PC-9 (cell line): ENCODE results near the gene YIPF7. TPM values are rescaled to one million over a fixed set of nuclear protein-coding genes. Genes with fewer than 3 reads are reported as not detected.

Source experiments
- Bru-seq: library from RNA; stranded (reverse); fragments of 400-500 nt; gene quantifications from one replicate; lab custom pipeline; 2021; lab: Mats Ljungman, UMichigan
- BruChase-seq, 2 experiments: library from RNA; stranded (reverse); fragments of 400-500 nt; gene quantifications; one replicate each; lab custom pipeline; 2021; lab: Mats Ljungman, UMichigan
- BruUV-seq: library from RNA; stranded (reverse); fragments of 400-500 nt; replicated peaks from 2 replicates; lab custom pipeline; 2021; lab: Mats Ljungman, UMichigan
- CTCF ChIA-PET: fragments of 300-600 bp; sonication (Branson Sonifier 250); formaldehyde crosslinking; loops from one replicate; lab custom pipeline; 2022; ENCODE audit warnings: antibody characterized with exemption; lab: Charles Lee
- POLR2A ChIA-PET: fragments of 300-600 bp; sonication (Branson Sonifier 250); formaldehyde crosslinking; loops from one replicate; lab custom pipeline; 2022; ENCODE audit warnings: antibody characterized with exemption; ENCODE audit not compliant: unreplicated experiment; lab: Charles Lee
- DNase-seq, 2 experiments: peaks; one replicate each; pipeline versions ENCODE4 v3.0.0 to v3.0.0-alpha.2; 2015 to 2022; ENCODE audit warnings: mixed read lengths in 1 of 2
- H2AFZ ChIP-seq: fragments of 200-600 bp; sonication (generic); 2 replicates; pipeline ENCODE4 v1.8.1; 2017; ENCODE audit warnings: antibody characterized with exemption
- H3F3A ChIP-seq: fragments of 200-600 bp; sonication (generic); 2 replicates; pipeline ENCODE4 v1.8.1; 2017; ENCODE audit warnings: antibody characterized with exemption, mild to moderate bottlenecking, low read depth; ENCODE audit not compliant: insufficient read depth
- H3K27ac ChIP-seq: fragments of 200-600 bp; sonication (generic); 2 replicates; pipeline ENCODE4 v1.6.1; 2016; ENCODE audit warnings: mixed run types
- H3K27me3 ChIP-seq: fragments of 200-600 bp; sonication (generic); 2 replicates; pipeline ENCODE4 v1.6.1; 2016; ENCODE audit warnings: low read depth, mixed run types; ENCODE audit not compliant: insufficient read depth
- H3K36me3 ChIP-seq: fragments of 200-600 bp; sonication (generic); 2 replicates; pipeline ENCODE4 v1.6.1; 2016; ENCODE audit warnings: low read depth, mixed run types
- H3K4me1 ChIP-seq: fragments of 200-600 bp; sonication (generic); replicated peaks from 2 replicates; pipeline ENCODE4 v1.6.1; 2016; ENCODE audit warnings: mixed run types; ENCODE audit not compliant: insufficient read depth
- H3K4me2 ChIP-seq: fragments of 200-600 bp; sonication (generic); 2 replicates; pipeline ENCODE4 v1.6.1; 2017; ENCODE audit warnings: mixed run types
- H3K4me3 ChIP-seq: fragments of 200-600 bp; sonication (generic); 2 replicates; pipeline ENCODE4 v1.6.1; 2016; ENCODE audit warnings: mixed run types
- H3K79me2 ChIP-seq: fragments of 200-600 bp; sonication (generic); 2 replicates; pipeline ENCODE4 v1.6.1; 2017; ENCODE audit warnings: low read depth, mixed run types
- H3K9me2 ChIP-seq: fragments of 200-600 bp; sonication (generic); 2 replicates; pipeline ENCODE4 v1.8.1; 2017; ENCODE audit warnings: mild to moderate bottlenecking; ENCODE audit not compliant: insufficient read depth
- H3K9me3 ChIP-seq: fragments of 200-600 bp; sonication (generic); 2 replicates; pipeline ENCODE4 v1.8.1; 2016; ENCODE audit warnings: low read depth; ENCODE audit not compliant: insufficient read depth
- H4K20me1 ChIP-seq: fragments of 200-600 bp; sonication (generic); 2 replicates; pipeline ENCODE4 v1.8.1; 2017; ENCODE audit not compliant: insufficient read depth
- CTCF ChIP-seq: fragments of 200-600 bp; sonication (generic); conservative IDR thresholded peaks from 2 replicates; pipeline ENCODE4 v1.6.1; 2017; ENCODE audit warnings: mixed run types, antibody characterized with exemption, mild to moderate bottlenecking, moderate library complexity
- EZH2 ChIP-seq: fragments of 200-600 bp; sonication (generic); IDR thresholded peaks from 2 replicates; pipeline ENCODE4 v1.8.0; 2017; ENCODE audit warnings: antibody characterized with exemption, low read depth
- intact Hi-C: fragments of 100-400 bp; cut with micrococcal nuclease; formaldehyde crosslinking; loops from one replicate; pipeline ENCODE4 v1.10.0; 2022; ENCODE audit not compliant: unreplicated experiment
- long read RNA-seq: library from polyadenylated mRNA; stranded (forward); transcript quantifications from one replicate; pipeline ENCODE4 v2.0.0, GENCODE V29; 2022
- total RNA-seq: library from RNA; stranded (reverse); gene quantifications from 2 replicates; pipeline ENCODE4 v1.2.3, GENCODE V29; 2021

Gene YIPF7
- total RNA-seq (not detected in 2 replicates), Bru-seq, nascent RNA (percentile 10 among the genes with signal in this experiment), BruChase-seq, experiment 1, labeled RNA remaining after a 2-hour chase (percentile 11 among the genes with signal in this experiment), BruChase-seq, experiment 2, labeled RNA remaining after a 6-hour chase (percentile 12 among the genes with signal in this experiment)
- long read RNA-seq = 0 reads

GRCh38 chr4:44651425-44651824, at the start of gene YIPF7:
TSS of gene YIPF7 (minus strand) at chr4:44651625. CDS start at chr4:44650100, 1,525 bp downstream.
- CTCF ChIA-PET = no interaction called here
- Histone ChIP-seq H3K27ac (no peak within 1 kb of the TSS), H3K79me2 (no peaks in the 10 kb centered on the region), H3K36me3 (no peaks in the 10 kb centered on the region), H3F3A (no peaks in the 10 kb centered on the region), H3K9me3 (no peaks in the 10 kb centered on the region), H4K20me1 (no peaks in the 10 kb centered on the region), H3K9me2 (no peaks in the 10 kb centered on the region; the same call in 1 of the 2 replicates), H3K27me3 (no peaks in the 10 kb centered on the region), H3K4me3 (no peak within 1 kb of the TSS), H3K4me1 (no peaks in the 10 kb centered on the region), H3K4me2 (no peak within 1 kb of the TSS), H2AFZ (no peak within 1 kb of the TSS)
- BruUV-seq = no TSS peak
- intact Hi-C loops = no loop called here
- POLR2A ChIA-PET = no interaction called here
- TF ChIP-seq EZH2 = no peak
- TF ChIP-seq CTCF = no peak
- no peak for DNase-seq

DNA sequence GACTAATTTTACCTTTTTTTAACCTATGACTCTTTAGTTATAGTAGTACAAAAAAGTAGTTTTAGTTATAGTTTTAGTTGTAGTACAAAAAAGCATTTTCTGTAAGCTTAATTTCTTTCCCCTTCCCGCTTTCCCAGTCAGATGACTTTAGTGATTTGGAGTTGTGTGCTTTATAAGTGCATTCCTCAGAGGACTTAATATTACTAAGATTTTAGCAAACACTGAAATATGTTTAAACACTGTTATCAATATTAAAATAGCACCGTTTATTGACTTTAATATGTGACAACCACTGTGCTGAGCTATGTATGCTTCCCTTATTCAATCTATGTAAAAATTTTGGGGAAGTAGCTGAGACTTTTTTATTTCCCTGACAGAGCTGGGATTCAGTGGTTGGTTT, 49.6 kb upstream of the YIPF7 start:
- BruUV-seq = no TSS peak
- CTCF ChIA-PET = no interaction called here
- no peaks in the 10 kb centered on the region for H3K4me1 ChIP-seq
- H3F3A ChIP-seq = no peaks in the 10 kb centered on the region
- POLR2A ChIA-PET = no interaction called here
- no peak overlapping the region for H3K4me3 ChIP-seq
- peaks cover 35% of the 10 kb centered on the region for H3K36me3 ChIP-seq
- no peak overlapping the region for H3K4me2 ChIP-seq
- H4K20me1 ChIP-seq = peaks cover 4% of the 10 kb centered on the region; the same call in 1 of the 2 replicates
- TF ChIP-seq CTCF = no peak
- TF ChIP-seq EZH2 = no peak
- H3K9me2 ChIP-seq = no peaks in the 10 kb centered on the region
- H2AFZ ChIP-seq = no peak overlapping the region
- no peaks in the 10 kb centered on the region for H3K79me2 ChIP-seq
- intact Hi-C loops = no loop called here
- H3K27ac ChIP-seq = no peak overlapping the region
- no peak for DNase-seq
- H3K27me3 ChIP-seq = no peaks in the 10 kb centered on the region
- no peaks in the 10 kb centered on the region for H3K9me3 ChIP-seq

DNA sequence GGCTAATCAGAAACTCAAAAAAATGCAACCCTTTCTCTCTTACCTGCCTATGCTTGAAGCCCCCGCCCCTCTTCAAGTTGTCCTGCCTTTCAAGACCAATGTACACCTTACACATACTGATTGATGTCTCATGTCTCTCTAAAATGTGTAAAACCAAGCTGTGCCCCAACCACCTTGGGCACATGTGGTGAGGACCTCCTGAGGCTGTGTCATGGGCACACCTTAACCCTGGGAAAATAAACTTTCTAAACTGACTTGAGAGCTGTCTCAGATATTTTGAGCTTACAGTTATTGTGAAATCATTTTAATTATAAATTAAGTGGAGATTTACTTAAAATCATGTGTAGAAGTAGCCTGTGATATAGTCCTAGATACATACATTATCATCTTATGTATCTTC, 49.0 kb upstream of the YIPF7 start:
- H3K4me2 ChIP-seq = no peak overlapping the region
- no peaks in the 10 kb centered on the region for H3K9me2 ChIP-seq
- ChIA-PET POLR2A (no interaction called here), CTCF (no interaction called here)
- no peak overlapping the region for H2AFZ ChIP-seq
- DNase-seq = no peak
- peaks cover 6% of the 10 kb centered on the region; the same call in 1 of the 2 replicates for H4K20me1 ChIP-seq
- no TSS peak for BruUV-seq
- intact Hi-C loops = no loop called here
- no peaks in the 10 kb centered on the region for H3K4me1 ChIP-seq
- H3K9me3 ChIP-seq = no peaks in the 10 kb centered on the region
- peaks cover 38% of the 10 kb centered on the region for H3K36me3 ChIP-seq
- TF ChIP-seq EZH2 (no peak), CTCF (no peak)
- H3F3A ChIP-seq = no peaks in the 10 kb centered on the region
- no peak overlapping the region for H3K27ac ChIP-seq
- H3K27me3 ChIP-seq = no peaks in the 10 kb centered on the region
- H3K79me2 ChIP-seq = no peaks in the 10 kb centered on the region
- no peak overlapping the region for H3K4me3 ChIP-seq
